Large intestine (tissue), 3 donors: ENCODE results near the gene ERCC1. TPM values are rescaled to one million over a fixed set of nuclear protein-coding genes. Genes with fewer than 3 reads are reported as not detected.

Experiments used
- DNase-seq, 2 donors: peaks; one replicate each; pipeline versions ENCODE4 v3.0.0 to v3.0.0-alpha.2; 2013
- H3K27ac ChIP-seq: one replicate; pipeline ENCODE4 v1.5.1; 2013; ENCODE audit warnings: low read length
- H3K27me3 ChIP-seq: 2 replicates; pipeline ENCODE4 v1.6.1; 2013; ENCODE audit warnings: low read length; ENCODE audit not compliant: control insufficient read depth, insufficient read depth
- H3K36me3 ChIP-seq: 2 replicates; pipeline ENCODE4 v1.6.1; 2013; ENCODE audit warnings: low read length; ENCODE audit not compliant: control insufficient read depth, insufficient read depth
- H3K4me1 ChIP-seq: one replicate; pipeline ENCODE4 v1.6.1; 2013; ENCODE audit warnings: low read length; ENCODE audit not compliant: control insufficient read depth, insufficient read depth
- H3K4me3 ChIP-seq: one replicate; pipeline ENCODE4 v1.5.1; 2013; ENCODE audit warnings: low read length
- H3K9me3 ChIP-seq: one replicate; pipeline ENCODE4 v1.6.1; 2013; ENCODE audit warnings: mild to moderate bottlenecking, low read depth, low read length, moderate library complexity; ENCODE audit not compliant: control insufficient read depth
- WGBS: methylation state at CpG from one replicate; pipeline ENCODE4 v1.1.5; 2013; ENCODE audit warnings: low lambda C conversion rate; ENCODE audit not compliant: insufficient coverage; 5-methylcytosine and 5-hydroxymethylcytosine counted together
- polyA plus RNA-seq: library from polyadenylated mRNA; unstranded; fragments of 120-200 nt; gene quantifications from one replicate; pipeline ENCODE4 v1.2.1, GENCODE V29; 2013

The ERCC1 gene
- polyA plus RNA-seq, 1 donor: 66.3 TPM

DNA sequence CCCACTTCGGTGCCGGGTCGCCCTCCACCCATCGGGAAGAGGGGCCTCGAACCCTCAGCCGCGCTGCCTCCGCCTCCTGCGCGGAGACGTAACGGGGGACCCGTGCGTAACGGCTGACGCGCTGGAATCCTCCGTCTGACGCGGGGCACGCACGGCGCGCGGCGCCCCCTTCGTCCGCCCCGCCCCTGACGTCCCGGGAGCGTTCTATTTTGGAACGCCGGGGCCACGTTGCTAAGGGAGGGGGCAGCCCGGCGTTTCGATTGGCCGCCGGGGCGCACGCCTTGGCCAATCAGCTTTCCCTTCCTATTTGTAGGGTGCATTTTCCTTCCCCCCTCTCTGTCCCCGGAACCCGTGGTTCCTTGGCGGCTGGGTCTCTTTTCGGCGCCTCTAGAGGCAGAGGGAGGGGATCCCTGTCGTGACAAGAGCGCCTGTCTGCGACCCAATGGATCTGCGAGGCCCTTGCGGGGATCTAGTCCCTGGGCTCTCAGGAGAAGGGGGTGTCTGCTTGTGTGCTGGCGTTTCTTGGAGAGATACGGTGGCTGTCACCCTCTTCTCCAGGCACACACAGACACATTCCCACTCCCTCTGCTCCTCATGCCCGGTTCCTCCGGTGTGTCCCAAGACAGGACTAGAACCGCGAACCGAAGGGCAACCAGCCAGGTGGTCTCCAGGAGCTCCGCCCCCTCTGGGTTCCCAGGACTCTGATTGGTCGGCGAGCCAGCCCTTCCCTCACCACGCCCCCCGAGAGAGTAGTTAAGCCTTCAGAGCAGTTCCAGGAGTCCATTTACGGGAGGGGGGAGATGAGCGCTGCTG lies 45.6 kb upstream of the ERCC1 start:
- peak overlapping the region; percentile 96 for H3K27ac ChIP-seq
- no peaks in the 10 kb centered on the region for H3K9me3 ChIP-seq
- no peaks in the 10 kb centered on the region for H3K36me3 ChIP-seq
- peaks cover 42% of the 10 kb centered on the region for H3K27me3 ChIP-seq
- H3K4me3 ChIP-seq: peak overlapping the region; percentile 88
- peaks cover 23% of the 10 kb centered on the region for H3K4me1 ChIP-seq
- peak; percentile 92 to 95 for DNase-seq
- WGBS: no CpG with 5 or more reads among the region's 66 CpGs

DNA sequence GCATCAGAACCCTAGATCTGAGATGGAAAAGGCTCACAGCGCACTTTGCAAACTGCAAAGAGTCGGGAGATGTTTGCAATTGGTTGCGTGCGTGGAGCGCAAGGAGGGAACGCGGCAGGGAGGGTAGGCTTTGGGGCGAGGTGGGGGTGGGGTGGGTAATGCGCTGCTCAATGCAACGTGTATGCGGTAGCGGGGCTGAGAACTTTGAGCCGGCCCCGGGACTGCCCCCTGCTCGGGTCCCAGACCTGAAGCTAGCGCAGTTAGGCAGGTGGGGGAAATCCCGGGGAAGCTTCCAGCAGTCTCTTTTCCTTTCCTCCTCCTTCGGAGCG lies 45.0 kb upstream of the ERCC1 start:
- Histone ChIP-seq H3K4me1 (peaks cover 23% of the 10 kb centered on the region), H3K27ac (peak overlapping the region; percentile 96), H3K36me3 (no peaks in the 10 kb centered on the region), H3K4me3 (peak overlapping the region; percentile 88), H3K9me3 (no peaks in the 10 kb centered on the region), H3K27me3 (peaks cover 36% of the 10 kb centered on the region)
- DNase-seq: no peak
- no CpG with 5 or more reads among the region's 19 CpGs for WGBS

- peaks cover 23% of the 10 kb centered on the region for H3K4me1 ChIP-seq
- H3K4me3 ChIP-seq: peak overlapping the region; percentile 88
- peaks cover 31% of the 10 kb centered on the region for H3K27me3 ChIP-seq
- H3K27ac ChIP-seq: peak overlapping the region; percentile 78
- WGBS: no CpG with 5 or more reads among the region's 31 CpGs
- H3K9me3 ChIP-seq: no peaks in the 10 kb centered on the region
- no peaks in the 10 kb centered on the region for H3K36me3 ChIP-seq
- peak in 1 of 2 donors; percentile 35 for DNase-seq
These were observed 44.5 kb upstream of the ERCC1 start for GRCh38 chr19:45468159-45468651.

GRCh38 chr19:45467456-45468158 lies 43.9 kb upstream of the ERCC1 start, which contains the start of gene FOSB:
FOSB (plus strand) TSS chr19:45467996; CDS start chr19:45468587, 591 bp downstream.
- DNase-seq: peak; percentile 92 to 94
- H3K27ac ChIP-seq: peak within 1 kb of the TSS; percentile 96
- H3K4me3 ChIP-seq: peak within 1 kb of the TSS; percentile 88
- H3K27me3 ChIP-seq: peaks cover 26% of the 10 kb centered on the region
- peaks cover 23% of the 10 kb centered on the region for H3K4me1 ChIP-seq
- no peaks in the 10 kb centered on the region for H3K36me3 ChIP-seq
- no peaks in the 10 kb centered on the region for H3K9me3 ChIP-seq
- WGBS: no CpG with 5 or more reads among the region's 56 CpGs

DNA sequence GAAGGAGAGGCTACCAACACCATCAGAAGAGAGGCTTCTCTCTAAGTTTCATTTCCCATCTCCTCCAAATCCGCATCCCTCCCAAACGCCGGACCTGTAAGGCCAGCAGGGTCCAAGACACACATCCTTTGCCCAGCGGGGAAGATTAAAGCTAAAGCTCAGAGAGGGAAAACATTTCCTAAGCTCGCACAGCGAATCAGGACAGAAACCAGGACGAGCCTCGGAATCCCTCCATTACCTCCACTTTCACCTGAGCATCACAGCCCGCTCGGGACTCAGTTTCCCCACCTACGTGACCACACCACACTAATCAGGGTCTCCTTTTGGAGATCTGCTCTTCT lies 43.4 kb upstream of the ERCC1 start:
- Histone ChIP-seq H3K4me1 (peaks cover 21% of the 10 kb centered on the region), H3K27ac (no peak overlapping the region), H3K27me3 (peaks cover 22% of the 10 kb centered on the region), H3K9me3 (no peaks in the 10 kb centered on the region), H3K4me3 (peak overlapping the region; percentile 88), H3K36me3 (no peaks in the 10 kb centered on the region)
- no CpG with 5 or more reads among the region's 11 CpGs for WGBS
- DNase-seq: no peak

DNA sequence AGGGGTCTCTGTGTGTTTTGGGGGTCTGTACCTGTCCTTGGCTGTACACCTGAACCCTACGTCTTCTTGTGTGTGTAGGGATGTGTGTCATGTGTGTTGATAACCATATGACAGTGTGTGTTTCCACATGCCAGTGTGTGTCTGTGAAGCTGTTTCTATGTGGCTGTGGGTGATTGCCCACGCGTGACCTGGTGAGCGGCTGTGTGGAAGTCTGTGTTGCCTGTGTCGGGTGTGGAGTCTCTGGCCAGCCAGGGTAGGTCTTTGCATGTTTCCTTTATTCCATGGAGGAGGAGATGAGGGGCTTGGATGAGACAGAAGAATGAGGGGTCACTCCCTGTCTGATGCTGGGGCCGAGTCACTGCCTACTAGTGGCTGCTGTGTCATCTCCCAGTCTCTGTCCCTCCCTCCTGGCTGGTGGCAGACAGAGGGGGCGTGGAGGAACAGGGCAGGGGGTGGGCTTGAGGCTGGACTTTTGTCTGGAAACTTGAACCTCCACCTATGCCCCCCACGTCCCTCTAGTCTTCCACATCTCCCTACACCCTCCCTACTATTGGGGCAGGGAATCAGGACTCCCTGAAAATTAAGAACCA lies 41.2 kb upstream of the ERCC1 start:
- no peak overlapping the region for H3K27ac ChIP-seq
- H3K36me3 ChIP-seq: no peaks in the 10 kb centered on the region
- no peak for DNase-seq
- no peak overlapping the region for H3K4me3 ChIP-seq
- peaks cover 15% of the 10 kb centered on the region for H3K27me3 ChIP-seq
- no peaks in the 10 kb centered on the region for H3K9me3 ChIP-seq
- peaks cover 17% of the 10 kb centered on the region for H3K4me1 ChIP-seq
- no CpG with 5 or more reads among the region's 8 CpGs for WGBS

- Histone ChIP-seq H3K36me3 (no peaks in the 10 kb centered on the region), H3K4me1 (peaks cover 15% of the 10 kb centered on the region), H3K27ac (no peak overlapping the region), H3K27me3 (peaks cover 15% of the 10 kb centered on the region), H3K4me3 (no peak overlapping the region), H3K9me3 (no peaks in the 10 kb centered on the region)
- no CpG with 5 or more reads among the region's 2 CpGs for WGBS
- DNase-seq: no peak
These were observed 40.6 kb upstream of the ERCC1 start for GRCh38 chr19:45464274-45464673.

- H3K9me3 ChIP-seq: no peaks in the 10 kb centered on the region
- no peak for DNase-seq
- no peak overlapping the region for H3K4me3 ChIP-seq
- H3K36me3 ChIP-seq: no peaks in the 10 kb centered on the region
- peaks cover 15% of the 10 kb centered on the region for H3K27me3 ChIP-seq
- peaks cover 9% of the 10 kb centered on the region for H3K4me1 ChIP-seq
- no CpG with 5 or more reads among the region's 4 CpGs for WGBS
- no peak overlapping the region for H3K27ac ChIP-seq
These were observed 39.5 kb upstream of the ERCC1 start for GRCh38 chr19:45463241-45463640.

GRCh38 chr19:45462174-45462573 lies 38.5 kb upstream of the ERCC1 start:
- Histone ChIP-seq H3K36me3 (no peaks in the 10 kb centered on the region), H3K4me3 (no peak overlapping the region), H3K4me1 (peaks cover 3% of the 10 kb centered on the region), H3K27ac (no peak overlapping the region), H3K27me3 (peaks cover 13% of the 10 kb centered on the region), H3K9me3 (no peaks in the 10 kb centered on the region)
- no CpG with 5 or more reads among the region's 4 CpGs for whole genome bisulfite sequencing
- no peak for DNase-seq

GRCh38 chr19:45460807-45461347 lies 37.2 kb upstream of the ERCC1 start:
- Histone ChIP-seq H3K27ac (no peak overlapping the region), H3K27me3 (peaks cover 10% of the 10 kb centered on the region), H3K4me3 (no peak overlapping the region), H3K4me1 (peaks cover 6% of the 10 kb centered on the region), H3K9me3 (no peaks in the 10 kb centered on the region), H3K36me3 (no peaks in the 10 kb centered on the region)
- WGBS: no CpG with 5 or more reads among the region's 8 CpGs
- no peak for DNase-seq
